Ovary (tissue), 3 donors: ENCODE data around the gene MED13.

Experiments used
- CTCF ChIP-seq, 3 donors: fragments of 450-650 bp in 2 of 3; fragments of 200-600 bp in 1 of 3; IDR thresholded peaks; one replicate each; pipeline versions ENCODE4 v1.5.1 to v1.8.0; 2016 to 2022; ENCODE audit warnings: antibody characterized with exemption in 3 of 3, mild to moderate bottlenecking in 1 of 3
- EP300 ChIP-seq: sonication (generic); formaldehyde crosslinking; IDR thresholded peaks from one replicate; pipeline ENCODE4 v1.6.1; 2017; ENCODE audit warnings: antibody characterized with exemption
- donor health status: DM: no; HTN: no; CAD: no.

- no peak for TF ChIP-seq CTCF (IDR thresholded peaks at IDR 0.05)
- TF ChIP-seq EP300: no peak
These were observed 21.9 kb downstream of the MED13 start for GRCh38 chr17:62043140-62043539.
